CD4-positive, alpha-beta T cell treated with Interleukin-1 beta for 1 hour (primary cell): ENCODE results near the gene LRRC28.
"Not testable (repeated sequence)": the region's sequence is repeated elsewhere in the genome, so short reads cannot be mapped to it uniquely, and the experiment has no call there.

ENCODE experiments used
- DNase-seq, 2 donors: peaks; one replicate each; pipeline ENCODE4 v3.0.0-alpha.2; 2020 to 2022

Gene LRRC28

DNA sequence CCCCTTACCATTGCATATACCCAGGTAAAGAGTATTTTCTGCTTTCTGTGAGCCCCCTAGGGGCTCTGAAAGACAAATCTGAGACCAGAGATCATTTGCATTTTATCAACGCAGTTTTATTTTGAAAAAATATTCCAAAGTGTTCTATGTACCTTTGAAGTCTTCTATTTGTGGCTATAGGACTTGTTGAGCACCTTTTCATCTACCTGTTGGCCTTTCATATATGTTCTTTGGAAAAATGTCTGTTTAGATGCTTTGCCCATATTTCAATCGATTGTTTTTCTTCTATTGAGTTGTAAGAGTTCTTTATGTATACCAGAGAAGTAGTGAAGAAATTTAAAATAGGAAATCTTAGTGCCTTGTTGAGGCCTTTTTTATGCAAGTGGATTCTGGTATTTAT is 94.0 kb downstream of the LRRC28 start:
- no peak for DNase-seq

DNA sequence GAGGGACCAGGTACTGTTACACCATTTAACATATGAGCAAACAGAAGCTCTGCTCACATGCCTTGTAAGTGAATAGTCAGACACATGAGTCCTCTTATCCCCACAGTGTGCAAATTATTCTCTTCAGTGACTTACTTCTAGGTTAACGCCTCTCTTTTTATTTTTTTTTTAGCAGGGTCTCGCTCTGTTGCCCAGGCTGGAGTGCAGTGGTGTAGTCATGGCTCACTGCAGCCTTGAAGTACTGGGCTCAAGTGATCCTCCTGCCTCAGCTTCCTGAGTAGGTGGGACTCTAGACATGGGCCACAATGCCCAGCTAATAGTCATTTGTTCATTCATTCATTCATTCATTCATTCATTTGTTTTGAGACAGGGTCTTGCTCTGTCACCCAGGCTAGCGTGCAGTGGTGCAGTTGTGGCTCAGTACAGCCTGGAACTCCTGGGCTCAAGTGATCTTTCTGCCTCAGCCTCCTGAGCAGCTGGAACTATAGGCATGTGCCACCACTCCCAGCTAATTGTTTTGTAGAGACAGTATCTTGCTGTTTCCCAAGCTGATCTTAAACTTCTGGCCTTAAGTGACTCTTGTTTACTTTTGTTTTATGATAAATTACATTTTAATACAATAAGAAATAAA is 94.7 kb downstream of the LRRC28 start:
- DNase-seq, result no peak

GRCh38 chr15:99347574-99347973 is 96.3 kb downstream of the LRRC28 start:
- no peak for DNase-seq

DNA sequence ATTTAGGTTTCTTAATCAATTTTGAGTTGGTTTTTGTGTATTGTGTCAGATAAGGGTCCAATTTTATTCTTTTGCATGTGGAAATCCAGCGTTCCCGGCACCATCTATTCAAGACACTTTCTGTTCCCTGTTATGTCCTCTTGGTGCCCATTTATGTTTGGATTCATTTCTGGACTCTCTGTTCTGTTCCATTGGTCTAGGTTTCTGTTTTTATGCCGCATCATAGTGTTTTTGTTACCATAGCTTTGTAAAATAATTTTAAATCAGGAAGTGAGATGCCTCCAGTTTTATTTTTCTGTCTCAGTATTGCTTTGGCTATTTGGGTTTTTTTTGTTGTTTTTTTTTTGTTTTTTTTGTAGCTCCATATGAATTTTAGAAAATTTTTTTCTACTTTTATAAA is 97.1 kb downstream of the LRRC28 start:
- no peak for DNase-seq

DNA sequence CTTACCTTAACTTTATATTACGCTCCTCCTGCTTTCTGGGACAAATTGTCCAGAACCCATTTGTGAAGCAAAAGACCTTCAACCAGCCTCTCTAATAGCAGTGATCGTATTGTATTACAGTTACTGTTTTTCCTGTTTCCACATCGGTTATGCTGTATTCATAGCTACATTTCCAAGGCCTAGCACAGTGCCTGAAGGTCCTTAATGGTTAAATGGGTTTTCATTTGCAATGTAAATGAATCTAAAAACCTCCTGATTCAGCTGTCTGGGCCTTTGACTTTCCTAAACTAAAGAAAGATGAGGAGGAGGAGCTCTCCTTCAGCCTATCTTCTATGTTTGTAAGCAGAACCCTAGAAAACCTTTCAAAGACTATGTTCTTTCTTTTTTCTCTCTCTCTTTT is 99.1 kb downstream of the LRRC28 start:
- DNase-seq, result no peak

- no peak for DNase-seq
Measured at GRCh38 chr15:99359769-99360168, 108.5 kb downstream of the LRRC28 start.

DNA sequence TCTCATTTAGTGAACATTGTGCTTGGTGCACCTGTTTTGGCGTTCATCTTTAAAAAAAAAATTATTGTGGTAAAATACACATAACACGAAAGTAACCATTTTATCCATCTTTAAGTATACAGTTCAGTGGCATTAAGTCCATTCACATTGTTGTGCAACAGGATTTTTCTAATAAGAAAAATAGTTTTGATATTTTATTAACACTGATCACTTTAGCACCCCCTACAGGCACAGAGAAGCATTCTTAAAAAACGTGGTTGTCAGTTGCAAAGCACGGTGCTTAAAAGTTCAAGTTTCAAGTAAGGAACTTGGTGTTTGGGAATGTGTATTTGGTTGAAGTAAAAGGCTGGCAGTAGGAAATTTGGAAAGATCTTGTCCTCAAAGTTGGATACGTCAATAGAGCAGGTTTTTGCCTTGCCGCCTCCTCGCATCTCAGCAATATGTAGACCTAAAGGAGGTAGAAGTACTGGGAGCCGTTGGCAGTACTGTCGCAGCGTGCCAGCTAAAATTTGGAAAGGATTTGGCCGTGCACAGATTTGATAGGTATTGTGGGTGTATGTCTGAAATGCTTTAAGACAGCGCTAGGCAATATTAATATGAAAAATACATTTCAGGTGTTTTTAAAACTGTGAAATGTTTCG is 110.4 kb downstream of the LRRC28 start:
- no peak for DNase-seq

GRCh38 chr15:99365242-99365641 is 114.0 kb downstream of the LRRC28 start:
- no peak for DNase-seq

- DNase-seq, result no peak
Measured at GRCh38 chr15:99366013-99366412, 114.7 kb downstream of the LRRC28 start.

DNA sequence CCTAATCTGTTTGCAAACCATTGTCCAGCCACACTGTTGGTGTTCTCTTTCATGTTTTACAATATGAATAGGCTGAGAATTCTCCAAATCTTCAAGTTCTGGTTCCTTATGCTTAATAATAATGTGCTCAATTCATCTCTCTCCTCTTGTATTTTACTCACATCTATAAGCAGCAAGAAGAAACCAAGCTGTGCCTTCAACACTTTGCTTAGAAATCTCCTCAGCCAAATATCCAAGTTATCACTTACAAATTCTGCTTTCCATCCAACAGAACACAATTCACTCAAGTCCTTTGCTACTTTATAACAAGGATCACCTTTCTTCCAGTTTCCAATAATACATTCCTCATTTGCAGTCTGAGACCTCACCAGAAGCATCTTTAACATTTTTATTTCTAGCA is 117.5 kb downstream of the LRRC28 start:
- no peak for DNase-seq

DNA sequence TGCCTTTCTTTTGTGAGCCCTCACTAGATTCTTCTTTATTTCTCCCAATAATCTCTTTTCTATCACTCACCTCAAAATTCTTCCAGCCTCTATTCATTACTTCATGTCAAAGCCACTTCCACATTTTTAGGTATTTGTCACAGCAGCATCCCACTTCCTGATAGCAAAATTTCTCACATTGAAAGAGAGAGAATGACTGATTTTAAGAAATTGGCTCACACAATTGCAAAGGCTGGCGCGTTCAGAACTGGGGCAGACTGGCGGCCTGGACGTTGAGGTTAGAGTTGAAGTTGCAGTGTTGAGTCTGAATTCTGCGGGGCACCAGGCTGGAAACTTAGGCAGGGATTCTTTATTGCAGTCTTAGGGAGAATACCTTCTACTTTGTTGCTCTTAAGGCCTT is 117.9 kb downstream of the LRRC28 start:
- DNase-seq, result no peak

- DNase-seq, result no peak
Measured at GRCh38 chr15:99371180-99372103, 120.2 kb downstream of the LRRC28 start.

- DNase-seq, result no peak
Measured at GRCh38 chr15:99385005-99385669, 133.9 kb downstream of the LRRC28 start.

DNA sequence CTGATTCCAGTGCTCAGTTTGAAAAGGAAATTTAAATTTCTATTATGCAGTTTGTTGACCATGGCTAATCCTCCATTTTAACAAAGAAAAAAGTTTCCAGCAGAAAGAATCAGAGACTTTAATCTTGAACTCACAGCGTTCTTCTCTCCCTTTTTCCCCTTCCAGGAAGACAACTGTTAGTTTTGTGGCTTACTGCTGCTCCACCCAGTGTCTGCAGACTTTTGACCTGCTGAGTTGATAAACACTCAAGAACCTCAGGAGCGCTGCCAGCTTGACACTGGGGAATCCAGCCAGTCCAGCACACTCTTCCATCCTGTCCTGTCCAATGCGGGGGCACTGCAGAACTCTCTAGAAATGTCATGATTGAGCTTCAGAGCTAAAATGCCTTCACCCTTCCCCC is 134.6 kb downstream of the LRRC28 start:
- DNase-seq, result no peak

GRCh38 chr15:99386391-99386790 is 135.1 kb downstream of the LRRC28 start:
- no peak for DNase-seq

GRCh38 chr15:99387421-99388168 is 136.3 kb downstream of the LRRC28 start:
- no peak for DNase-seq

DNA sequence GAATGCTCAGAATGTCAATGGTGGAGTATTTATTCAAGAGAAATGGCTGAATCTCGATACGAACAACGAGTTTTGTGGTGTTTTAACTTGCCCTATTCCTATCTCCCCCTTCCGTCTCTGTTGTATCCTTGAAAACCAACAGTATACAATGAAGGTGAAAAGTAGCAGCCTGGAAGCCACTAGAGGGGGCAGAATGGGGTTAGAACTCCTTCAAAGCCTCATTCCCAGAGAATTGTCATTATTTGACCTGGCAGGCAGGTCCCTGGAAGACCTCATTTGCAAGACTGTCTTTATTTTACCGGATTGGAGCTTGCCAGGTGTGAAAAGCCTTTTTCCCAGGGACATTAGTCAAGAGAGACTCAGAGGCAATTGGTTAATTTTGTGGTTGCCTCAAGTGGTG is 139.4 kb downstream of the LRRC28 start:
- no peak for DNase-seq

DNA sequence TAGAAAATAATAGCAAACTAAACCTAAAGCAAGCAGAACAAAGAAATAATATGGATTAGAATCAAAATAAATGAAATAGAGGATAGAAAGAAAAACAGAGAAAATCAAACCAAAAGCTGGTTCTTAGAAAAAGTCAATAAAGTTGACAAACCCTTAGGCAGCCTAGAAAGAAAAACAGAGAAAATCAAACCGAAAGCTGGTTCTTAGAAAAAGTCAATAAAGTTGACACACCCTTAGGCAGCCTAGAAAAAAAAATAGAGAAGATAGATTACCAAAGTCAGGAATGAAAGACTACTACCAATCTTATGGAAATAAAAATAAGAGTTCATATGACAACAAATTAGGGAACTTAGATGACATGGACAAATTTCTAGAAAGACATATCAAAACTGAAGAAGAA is 142.4 kb downstream of the LRRC28 start:
- DNase-seq, result no peak

DNA sequence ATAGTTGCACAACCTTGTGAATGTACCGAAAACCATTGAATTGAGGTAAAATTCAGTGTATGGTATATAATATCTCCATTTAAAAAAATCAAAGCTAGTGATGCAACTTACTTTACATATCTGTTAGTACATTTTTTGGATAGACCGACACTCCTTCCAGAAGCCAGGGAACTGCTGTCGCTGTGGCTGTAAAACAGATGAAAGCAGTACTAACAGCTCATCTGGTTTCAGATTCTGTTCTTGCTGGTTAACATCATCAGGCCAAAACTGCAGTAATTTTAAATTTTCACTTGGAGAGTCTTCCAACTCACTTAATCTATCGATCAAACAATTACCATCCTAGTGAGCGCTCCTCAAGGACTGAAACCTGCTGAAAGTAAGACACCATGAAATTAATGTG is 145.1 kb downstream of the LRRC28 start:
- DNase-seq, result no peak

DNA sequence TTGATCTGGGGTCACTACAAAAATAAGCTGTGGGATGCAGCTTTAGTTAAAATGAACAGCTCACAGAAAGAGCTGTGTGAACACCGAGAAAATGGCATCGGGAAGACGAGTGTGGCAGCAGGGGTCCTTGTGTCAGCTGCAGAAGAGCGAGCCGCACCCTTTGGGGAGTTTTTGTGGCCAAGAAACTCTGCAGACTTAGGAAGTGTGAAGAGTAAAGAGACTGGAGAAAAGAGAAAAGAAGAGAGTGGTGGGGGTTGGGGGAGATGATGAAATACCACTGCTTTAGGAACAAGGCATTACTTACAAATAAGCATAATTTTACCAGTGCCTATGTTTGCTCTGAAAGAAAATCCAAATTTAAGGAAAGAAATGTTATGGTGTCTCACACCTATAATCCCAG is 147.8 kb downstream of the LRRC28 start:
- DNase-seq, result no peak

DNA sequence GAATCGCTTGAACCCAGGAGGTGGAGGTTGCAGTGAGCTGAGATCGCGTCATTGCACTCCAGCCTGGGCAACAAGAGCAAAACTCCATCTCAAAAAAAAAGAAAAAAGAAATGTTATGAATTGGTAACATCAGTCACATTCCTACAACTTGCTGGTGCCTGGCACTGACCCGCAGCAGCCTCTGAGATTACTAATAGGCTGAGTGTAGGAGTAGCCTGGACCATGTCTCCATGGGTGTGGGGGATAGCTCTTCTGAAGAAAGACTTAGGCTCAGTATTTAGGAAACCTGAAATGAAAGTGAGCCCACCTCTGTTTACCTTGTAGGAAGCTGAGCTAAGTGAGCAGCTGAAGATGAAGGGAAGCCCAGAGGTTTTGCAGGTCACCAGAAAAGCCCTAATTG is 148.3 kb downstream of the LRRC28 start:
- DNase-seq, result no peak

DNA sequence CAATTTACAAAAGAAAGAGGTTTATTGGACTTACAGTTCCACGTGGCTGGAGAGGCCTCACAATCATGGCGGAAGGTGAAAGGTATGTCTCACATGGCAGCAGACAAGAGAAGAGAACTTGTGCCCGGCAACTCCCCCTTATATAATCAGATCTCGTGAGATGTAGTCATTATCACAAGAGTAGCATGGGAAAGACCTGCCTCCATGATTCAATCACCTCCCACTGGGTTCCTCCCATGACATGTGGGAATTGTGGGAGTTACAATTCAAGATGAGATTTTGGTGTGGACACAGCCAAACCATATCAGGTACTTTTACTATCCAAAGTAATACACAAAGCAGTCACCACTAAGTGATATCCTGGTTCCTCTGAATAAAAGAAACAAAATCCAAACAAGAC is 149.9 kb downstream of the LRRC28 start:
- not testable (repeated sequence) for DNase-seq
